ENCODE data around the gene MBTPS1.

MBTPS1 gene

GRCh38 chr16:84095466-84095865 is 21.3 kb downstream of the MBTPS1 start:
- no peak for DNase-seq

GRCh38 chr16:84093879-84094270 is 22.9 kb downstream of the MBTPS1 start:
- DNase-seq, result no peak

GRCh38 chr16:84093120-84093878 is 23.4 kb downstream of the MBTPS1 start:
- no peak for DNase-seq

GRCh38 chr16:84091460-84091859 is 25.3 kb downstream of the MBTPS1 start:
- no peak for DNase-seq

- no peak for DNase-seq
Observed at GRCh38 chr16:84090211-84090610, 26.5 kb downstream of the MBTPS1 start.

- DNase-seq, result no peak
Observed at GRCh38 chr16:84088695-84089395, 27.9 kb downstream of the MBTPS1 start.

- DNase-seq, result no peak
Observed at GRCh38 chr16:84087466-84088151, 29.1 kb downstream of the MBTPS1 start.

- no peak for DNase-seq
Observed at GRCh38 chr16:84087001-84087400, 29.7 kb downstream of the MBTPS1 start.

- DNase-seq, result no peak
Observed at GRCh38 chr16:84086341-84086740, 30.4 kb downstream of the MBTPS1 start.

GRCh38 chr16:84085773-84086172 is 31.0 kb downstream of the MBTPS1 start:
- no peak for DNase-seq

GRCh38 chr16:84085271-84085667 is 31.5 kb downstream of the MBTPS1 start:
- DNase-seq, result no peak

- peak; percentile 3 for DNase-seq
Observed at GRCh38 chr16:84084570-84085270, 32.0 kb downstream of the MBTPS1 start.

- no peak for DNase-seq
Observed at GRCh38 chr16:84082835-84083569, 33.7 kb downstream of the MBTPS1 start.

GRCh38 chr16:84082110-84082509 is 34.6 kb downstream of the MBTPS1 start:
- DNase-seq, result no peak

GRCh38 chr16:84081446-84081989 is 35.2 kb downstream of the MBTPS1 start:
- no peak for DNase-seq

- DNase-seq, result no peak
Observed at GRCh38 chr16:84080813-84081212, 35.9 kb downstream of the MBTPS1 start.

GRCh38 chr16:84080378-84080777 is 36.4 kb downstream of the MBTPS1 start:
- DNase-seq, result no peak

GRCh38 chr16:84079664-84080063 is 37.1 kb downstream of the MBTPS1 start:
- no peak for DNase-seq

GRCh38 chr16:84075376-84075775 is 41.4 kb downstream of the MBTPS1 start:
- DNase-seq, result no peak

GRCh38 chr16:84074721-84075120 is 42.0 kb downstream of the MBTPS1 start:
- DNase-seq, result no peak

- DNase-seq, result no peak
Observed at GRCh38 chr16:84072014-84072413, 44.7 kb downstream of the MBTPS1 start.

- DNase-seq, result no peak
Observed at GRCh38 chr16:84071121-84071520, 45.6 kb downstream of the MBTPS1 start.

Measured in DMS79 treated with DMSO at 0.1 percent for 48 hours (cell line).